ENCODE data around the gene SMAD2. TPM values are rescaled to one million over a fixed set of nuclear protein-coding genes. Genes with fewer than 3 reads are reported as not detected.

The SMAD2 gene
- 76.6 and 101 TPM in 2 replicates for total RNA-seq

- no peak for TF ChIP-seq CTCF (IDR thresholded peaks at IDR 0.05; ENCODE audit: insufficient read depth, low read length, severe bottlenecking)
- no peak for FAIRE-seq
- no peaks in the 10 kb centered on the region for H3K36me3 ChIP-seq (ENCODE audit: control insufficient read depth, insufficient read depth, low read length)
- peak; percentile 54 for DNase-seq (ENCODE audit: low read depth)
- peak within 1 kb of the TSS; percentile 87 for H3K4me3 ChIP-seq (ENCODE audit: low read depth, low read length)
- H3K27me3 ChIP-seq (ENCODE audit: control insufficient read depth, insufficient read depth, low read length): no peaks in the 10 kb centered on the region
Measured at GRCh38 chr18:47930199-47930930, at the start of gene SMAD2. Gene SMAD2 (minus strand): TSS chr18:47930659. CDS start chr18:47896756, 33,903 bp downstream.

- H3K27me3 ChIP-seq (ENCODE audit: control insufficient read depth, insufficient read depth, low read length): peaks cover 1% of the 10 kb centered on the region
- no peak for FAIRE-seq
- no peak for DNase-seq (ENCODE audit: low read depth)
- no peaks in the 10 kb centered on the region for H3K36me3 ChIP-seq (ENCODE audit: control insufficient read depth, insufficient read depth, low read length)
- no peak for TF ChIP-seq CTCF (IDR thresholded peaks at IDR 0.05; ENCODE audit: insufficient read depth, low read length, severe bottlenecking)
- H3K4me3 ChIP-seq (ENCODE audit: low read depth, low read length): no peak overlapping the region
Measured at GRCh38 chr18:47979611-47980200, 49.2 kb upstream of the SMAD2 start.

GRCh38 chr18:47978603-47979002 is 48.1 kb upstream of the SMAD2 start:
- Histone ChIP-seq H3K27me3 (ENCODE audit: control insufficient read depth, insufficient read depth, low read length) (peaks cover 1% of the 10 kb centered on the region), H3K36me3 (ENCODE audit: control insufficient read depth, insufficient read depth, low read length) (no peaks in the 10 kb centered on the region), H3K4me3 (ENCODE audit: low read depth, low read length) (no peak overlapping the region)
- no peak for FAIRE-seq
- no peak for DNase-seq (ENCODE audit: low read depth)
- no peak for TF ChIP-seq CTCF (IDR thresholded peaks at IDR 0.05; ENCODE audit: insufficient read depth, low read length, severe bottlenecking)

GRCh38 chr18:47978141-47978540 is 47.7 kb upstream of the SMAD2 start:
- DNase-seq (ENCODE audit: low read depth): no peak
- no peak overlapping the region for H3K4me3 ChIP-seq (ENCODE audit: low read depth, low read length)
- no peak for TF ChIP-seq CTCF (IDR thresholded peaks at IDR 0.05; ENCODE audit: insufficient read depth, low read length, severe bottlenecking)
- FAIRE-seq: no peak
- H3K27me3 ChIP-seq (ENCODE audit: control insufficient read depth, insufficient read depth, low read length): peaks cover 3% of the 10 kb centered on the region
- no peaks in the 10 kb centered on the region for H3K36me3 ChIP-seq (ENCODE audit: control insufficient read depth, insufficient read depth, low read length)

- TF ChIP-seq CTCF (IDR thresholded peaks at IDR 0.05; ENCODE audit: insufficient read depth, low read length, severe bottlenecking): no peak
- DNase-seq (ENCODE audit: low read depth): no peak
- FAIRE-seq: no peak
- H3K36me3 ChIP-seq (ENCODE audit: control insufficient read depth, insufficient read depth, low read length): no peaks in the 10 kb centered on the region
- no peak overlapping the region for H3K4me3 ChIP-seq (ENCODE audit: low read depth, low read length)
- H3K27me3 ChIP-seq (ENCODE audit: control insufficient read depth, insufficient read depth, low read length): peaks cover 3% of the 10 kb centered on the region
Measured at GRCh38 chr18:47975701-47976100, 45.2 kb upstream of the SMAD2 start.

Data from bronchial epithelial cell (primary cell).